ENCODE results near the gene DIDO1. TPM values are rescaled to one million over a fixed set of nuclear protein-coding genes. Genes with fewer than 3 reads are reported as not detected.
A peak's percentile ranks its signal among the peaks of the same experiment; 100 is the strongest.

Gene DIDO1
- total and polyA plus RNA-seq, 2 of the 13 experiments (the other 11 are each of a cell fraction or from before 2014, with no cell fraction given) = 75.0 to 75.1 TPM

DNA sequence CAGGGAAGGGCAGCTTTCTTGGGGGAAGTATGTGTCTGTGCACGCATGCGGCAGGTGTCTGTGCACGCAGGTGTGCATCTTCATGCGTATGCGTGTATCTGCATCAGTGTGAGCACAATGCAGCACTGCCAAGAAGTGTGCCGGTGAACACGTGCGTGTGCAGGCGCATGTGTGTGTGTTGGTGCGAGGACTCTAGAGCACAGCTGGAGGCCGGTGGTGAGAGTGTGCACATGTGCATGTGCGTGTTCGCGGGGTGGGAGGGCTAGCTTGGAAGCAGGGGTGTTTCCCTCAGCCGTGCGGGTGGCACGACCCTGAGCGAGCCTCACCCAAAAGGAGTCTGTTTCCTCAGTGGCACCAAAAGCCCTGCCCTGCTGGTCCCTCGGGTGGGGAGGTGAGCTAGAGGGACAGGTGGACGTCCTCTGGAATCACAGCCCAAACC is 33.7 kb upstream of the DIDO1 start:
- ChIA-PET POLR2A (interaction anchor here (0.9 to 1.2 kb wide), 3 partner anchors 11 to 12 kb away, joined by 3 to 4 read pairs (median 3); no protein-coding TSS in a partner anchor), CTCF (ENCODE audit: low intra/inter-chr PET ratio, low total read pairs) (no interaction called here)
- Histone ChIP-seq H3K4me2 (ENCODE audit: low read depth, low read length) (no peak overlapping the region), H3K9me3 (ENCODE audit: low read length) (no peaks in the 10 kb centered on the region), H3K36me3 (replicated peaks in 1 of 2; ENCODE audit: control insufficient read depth in 1 of 2, insufficient read depth in 2 of 2, low read length in 2 of 2) (peaks cover 73 to 88% of the 10 kb centered on the region in 2 experiments), H3K4me3 (replicated peaks in 1 of 3; ENCODE audit: insufficient read depth in 1 of 3, low read depth in 2 of 3, low read length in 3 of 3) (no peak overlapping the region), H2AFZ (ENCODE audit: low read length) (no peak overlapping the region), H3K79me2 (ENCODE audit: insufficient read depth, low read length) (peaks cover 29% of the 10 kb centered on the region), H3K9ac (ENCODE audit: insufficient read depth, low read depth, low read length) (no peak overlapping the region), H3K27ac (ENCODE audit: extremely low read length, insufficient read depth, low read length) (no peak overlapping the region), H4K20me1 (ENCODE audit: insufficient read depth, low read length) (peaks cover 71% of the 10 kb centered on the region), H3K4me1 (ENCODE audit: insufficient read depth, low read length) (peaks cover 31% of the 10 kb centered on the region), H3K27me3 (ENCODE audit: control insufficient read depth in 1 of 2, insufficient read depth in 2 of 2, low read length in 2 of 2) (no peaks in the 10 kb centered on the region)
- in situ Hi-C loops (cut with HindIII; ENCODE audit: extremely low pct_ligation_motif_present, low pct_unique_long_range_greater_than_20kb) = no loop called here
- no TSS peak for BruUV-seq (replicated peaks)
- intact Hi-C loops (cut with micrococcal nuclease; ENCODE audit: unreplicated experiment) = no loop called here
- no peak for FAIRE-seq
- DNase-seq (ENCODE audit: low spot score) = no peak
- no peak for ATAC-seq
- 98% methylated on average over 20 of the region's 20 CpGs for WGBS (ENCODE audit: low lambda C conversion rate)
- TF ChIP-seq ZNF788 (CRISPR knock-in tag; IDR thresholded peaks at IDR 0.05; ENCODE audit: borderline replicate concordance) (no peak), ZNF318 (CRISPR knock-in tag; IDR thresholded peaks at IDR 0.05) (no peak), SRY (CRISPR knock-in tag; IDR thresholded peaks at IDR 0.05) (no peak), ZSCAN31 (CRISPR knock-in tag; IDR thresholded peaks at IDR 0.05; ENCODE audit: low read depth) (no peak), ARNT (IDR thresholded peaks at IDR 0.05) (no peak), ZC3H4 (CRISPR knock-in tag; IDR thresholded peaks at IDR 0.05; ENCODE audit: borderline replicate concordance) (no peak), THAP7 (CRISPR knock-in tag; IDR thresholded peaks at IDR 0.05) (peak; percentile 43; the same call in 1 of the 2 replicates), ZNF678 (CRISPR knock-in tag; IDR thresholded peaks at IDR 0.05) (no peak), PAF1 (CRISPR knock-in tag; IDR thresholded peaks at IDR 0.05) (peak; percentile 87), SMAD3 (CRISPR knock-in tag; IDR thresholded peaks at IDR 0.05) (no peak), ZNF83 (CRISPR knock-in tag; IDR thresholded peaks at IDR 0.05; ENCODE audit: borderline replicate concordance) (no peak), MAX (IDR thresholded peaks at IDR 0.05) (peak; percentile 20; the same call in 1 of the 2 replicates)
- TF ChIP-seq, protein P1, sequence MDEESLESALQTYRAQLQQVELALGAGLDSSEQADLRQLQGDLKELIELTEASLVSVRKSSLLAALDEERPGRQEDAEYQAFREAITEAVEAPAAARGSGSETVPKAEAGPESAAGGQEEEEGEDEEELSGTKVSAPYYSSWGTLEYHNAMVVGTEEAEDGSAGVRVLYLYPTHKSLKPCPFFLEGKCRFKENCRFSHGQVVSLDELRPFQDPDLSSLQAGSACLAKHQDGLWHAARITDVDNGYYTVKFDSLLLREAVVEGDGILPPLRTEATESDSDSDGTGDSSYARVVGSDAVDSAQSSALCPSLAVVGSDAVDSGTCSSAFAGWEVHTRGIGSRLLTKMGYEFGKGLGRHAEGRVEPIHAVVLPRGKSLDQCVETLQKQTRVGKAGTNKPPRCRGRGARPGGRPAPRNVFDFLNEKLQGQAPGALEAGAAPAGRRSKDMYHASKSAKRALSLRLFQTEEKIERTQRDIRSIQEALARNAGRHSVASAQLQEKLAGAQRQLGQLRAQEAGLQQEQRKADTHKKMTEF (CRISPR knock-in tag; IDR thresholded peaks at IDR 0.05) = no peak

Data from HepG2 (cell line).